ENCODE results near the gene GREM1.

GRCh38 chr15:32743411-32744140, 25.8 kb downstream of the GREM1 start:
- TF ChIP-seq CTCF (IDR thresholded peaks at IDR 0.05 in 4 of 5, conservative IDR thresholded peaks at IDR 0.05 in 1 of 5) (no peak), POLR2A (IDR thresholded peaks at IDR 0.05) (no peak)
